Naive thymus-derived CD4-positive, alpha-beta T cell (primary cell): ENCODE measurements around the gene RNU1-4. TPM values are rescaled to one million over a fixed set of nuclear protein-coding genes. Genes with fewer than 3 reads are reported as not detected.
"Not testable (repeated sequence)": the region's sequence is repeated elsewhere in the genome, so short reads cannot be mapped to it uniquely, and the experiment has no call there.

Experiments used
- ATAC-seq: fragments of 150-1000 bp; cut with Tn5 transposase; 2 replicates; pipeline ENCODE4 v1.10.0; 2021; ENCODE audit warnings: mild to moderate bottlenecking, moderate library complexity
- CTCF ChIA-PET: fragments of 350-600 bp; sonication (Branson Sonifier 250); formaldehyde crosslinking; loops from one replicate; lab custom pipeline; 2021; ENCODE audit warnings: antibody characterized with exemption; lab: Charles Lee
- POLR2A ChIA-PET: fragments of 350-600 bp; sonication (Branson Sonifier 250); formaldehyde crosslinking; loops from one replicate; lab custom pipeline; 2021; ENCODE audit warnings: antibody characterized with exemption, inconsistent platforms; lab: Charles Lee
- DNase-seq, 9 donors: peaks; one replicate each; pipeline versions ENCODE4 v3.0.0 to v3.0.0-alpha.2; 2020 to 2022; ENCODE audit warnings: mixed read lengths in 1 of 9
- H3K27ac ChIP-seq: one replicate; pipeline ENCODE4 v1.7.0; 2013; ENCODE audit warnings: mild to moderate bottlenecking, low read depth, low read length, moderate library complexity
- H3K27me3 ChIP-seq, 2 donors: one replicate each; pipeline ENCODE4 v1.7.0; 2013; ENCODE audit warnings: low read length in 2 of 2, mild to moderate bottlenecking in 2 of 2, moderate library complexity in 2 of 2; ENCODE audit not compliant: control insufficient read depth in 2 of 2, insufficient read depth in 2 of 2
- H3K36me3 ChIP-seq, 3 experiments: 1 replicate in 2 of 3; 2 replicates in 1 of 3; pipeline ENCODE4 v1.7.0; 2013; ENCODE audit warnings: low read length in 3 of 3, mild to moderate bottlenecking in 3 of 3, moderate library complexity in 1 of 3; ENCODE audit not compliant: insufficient read depth in 3 of 3, control insufficient read depth in 2 of 3
- H3K4me1 ChIP-seq, 2 donors: one replicate each; pipeline ENCODE4 v1.7.0; 2013; ENCODE audit warnings: low read length in 2 of 2, mild to moderate bottlenecking in 2 of 2, moderate library complexity in 1 of 2; ENCODE audit not compliant: control insufficient read depth in 2 of 2, insufficient read depth in 2 of 2
- H3K4me3 ChIP-seq: 2 replicates; pipeline ENCODE4 v1.7.0; 2013; ENCODE audit warnings: mild to moderate bottlenecking, low read length
- H3K9me3 ChIP-seq, 3 experiments: 1 replicate in 2 of 3; 2 replicates in 1 of 3; pipeline ENCODE4 v1.7.0; 2013; ENCODE audit warnings: low read length in 3 of 3; ENCODE audit not compliant: control insufficient read depth in 2 of 3
- H3K27ac Mint-ChIP-seq, 9 donors: one replicate each; pipeline ENCODE4 v1.8.0; 2020 to 2022; ENCODE audit warnings: mixed read lengths in 9 of 9, mild to moderate bottlenecking in 8 of 9, moderate library complexity in 5 of 9, inconsistent platforms in 2 of 9
- H3K27me3 Mint-ChIP-seq, 5 donors: one replicate each; pipeline ENCODE4 v1.8.0; 2021 to 2022; ENCODE audit warnings: mixed read lengths in 5 of 5, mild to moderate bottlenecking in 1 of 5
- H3K36me3 Mint-ChIP-seq, 5 donors: one replicate each; pipeline ENCODE4 v1.8.0; 2020 to 2022; ENCODE audit warnings: mixed read lengths in 5 of 5, mild to moderate bottlenecking in 3 of 5, inconsistent platforms in 1 of 5
- H3K4me1 Mint-ChIP-seq, 7 donors: one replicate each; pipeline ENCODE4 v1.8.0; 2020 to 2022; ENCODE audit warnings: mixed read lengths in 7 of 7, mild to moderate bottlenecking in 3 of 7, inconsistent platforms in 1 of 7
- H3K4me3 Mint-ChIP-seq, 10 donors: one replicate each; pipeline ENCODE4 v1.8.0; 2020 to 2022; ENCODE audit warnings: mild to moderate bottlenecking in 10 of 10, mixed read lengths in 10 of 10, moderate library complexity in 6 of 10, inconsistent platforms in 2 of 10
- H3K9me3 Mint-ChIP-seq, 11 donors: one replicate each; pipeline ENCODE4 v1.8.0; 2020 to 2022; ENCODE audit warnings: mixed read lengths in 11 of 11, mild to moderate bottlenecking in 4 of 11, inconsistent platforms in 1 of 11, moderate library complexity in 1 of 11
- intact Hi-C, 2 donors: fragments of 100-400 bp; cut with micrococcal nuclease; formaldehyde crosslinking; loops; one replicate each; pipeline ENCODE4 v1.15.1; 2023
- polyA plus RNA-seq, 2 donors: library from polyadenylated mRNA; unstranded; fragments of 300-500 nt; fragmentation: Illumina TruSeq; gene quantifications; one replicate each; pipeline ENCODE4 v1.2.3, GENCODE V29; 2021
- total RNA-seq, 6 experiments: library from RNA in 5 of 6; stranded (reverse) in 5 of 6; gene quantifications; 1 replicate in 5 of 6; 2 replicates in 1 of 6; pipeline ENCODE4 v1.2.3 and lab custom pipeline; 2021 to 2026

The RNU1-4 gene
- total and polyA plus RNA-seq, 7 experiments from 2014 or later = 2,341 to 4,458 (median 3,337) TPM; not detected in 2

- H3K4me3 Mint-ChIP-seq, ATAC-seq, H3K36me3 Mint-ChIP-seq, H3K27ac ChIP-seq, POLR2A ChIA-PET, H3K4me1 ChIP-seq, DNase-seq, H3K4me3 ChIP-seq, H3K27me3 ChIP-seq, intact Hi-C loops, H3K9me3 Mint-ChIP-seq, H3K27me3 Mint-ChIP-seq, CTCF ChIA-PET, H3K9me3 ChIP-seq, H3K4me1 Mint-ChIP-seq, H3K27ac Mint-ChIP-seq, H3K36me3 ChIP-seq: not testable (repeated sequence)
These were observed 12.5 kb downstream of the RNU1-4 start for GRCh38 chr1:16752770-16753169.

GRCh38 chr1:16755385-16755784, 15.1 kb downstream of the RNU1-4 start:
- H3K27me3 ChIP-seq, DNase-seq, H3K4me1 Mint-ChIP-seq, H3K36me3 ChIP-seq, H3K27ac Mint-ChIP-seq, H3K36me3 Mint-ChIP-seq, H3K4me3 Mint-ChIP-seq, H3K27me3 Mint-ChIP-seq, H3K4me1 ChIP-seq, H3K9me3 Mint-ChIP-seq, CTCF ChIA-PET, H3K27ac ChIP-seq, ATAC-seq, intact Hi-C loops, POLR2A ChIA-PET, H3K9me3 ChIP-seq, H3K4me3 ChIP-seq: not testable (repeated sequence)

GRCh38 chr1:16755932-16756331, 15.6 kb downstream of the RNU1-4 start:
- H3K4me1 ChIP-seq, intact Hi-C loops, H3K27ac Mint-ChIP-seq, H3K36me3 ChIP-seq, H3K36me3 Mint-ChIP-seq, POLR2A ChIA-PET, H3K4me3 ChIP-seq, H3K9me3 ChIP-seq, H3K4me1 Mint-ChIP-seq, DNase-seq, ATAC-seq, CTCF ChIA-PET, H3K9me3 Mint-ChIP-seq, H3K4me3 Mint-ChIP-seq, H3K27ac ChIP-seq, H3K27me3 Mint-ChIP-seq, H3K27me3 ChIP-seq: not testable (repeated sequence)

GRCh38 chr1:16757574-16757973, 17.3 kb downstream of the RNU1-4 start:
- H3K9me3 Mint-ChIP-seq, H3K27me3 Mint-ChIP-seq, POLR2A ChIA-PET, H3K27ac ChIP-seq, H3K4me3 Mint-ChIP-seq, H3K4me1 ChIP-seq, H3K4me3 ChIP-seq, H3K27me3 ChIP-seq, CTCF ChIA-PET, H3K36me3 Mint-ChIP-seq, H3K27ac Mint-ChIP-seq, DNase-seq, H3K36me3 ChIP-seq, ATAC-seq, intact Hi-C loops, H3K4me1 Mint-ChIP-seq, H3K9me3 ChIP-seq: not testable (repeated sequence)

- DNase-seq, H3K27me3 ChIP-seq, H3K4me3 ChIP-seq, ATAC-seq, H3K4me1 ChIP-seq, H3K27me3 Mint-ChIP-seq, H3K27ac ChIP-seq, H3K4me3 Mint-ChIP-seq, intact Hi-C loops, CTCF ChIA-PET, H3K4me1 Mint-ChIP-seq, H3K36me3 Mint-ChIP-seq, H3K27ac Mint-ChIP-seq, H3K9me3 Mint-ChIP-seq, POLR2A ChIA-PET, H3K9me3 ChIP-seq, H3K36me3 ChIP-seq: not testable (repeated sequence)
These were observed 17.7 kb downstream of the RNU1-4 start for GRCh38 chr1:16758060-16758459.

GRCh38 chr1:16759041-16759493, 18.8 kb downstream of the RNU1-4 start:
- H3K27me3 ChIP-seq, H3K36me3 Mint-ChIP-seq, H3K36me3 ChIP-seq, H3K4me1 ChIP-seq, H3K27me3 Mint-ChIP-seq, H3K27ac Mint-ChIP-seq, POLR2A ChIA-PET, CTCF ChIA-PET, ATAC-seq, H3K4me1 Mint-ChIP-seq, H3K4me3 ChIP-seq, intact Hi-C loops, H3K27ac ChIP-seq, H3K9me3 ChIP-seq, H3K9me3 Mint-ChIP-seq: not testable (repeated sequence)
- peak overlapping the region in 1 of 10 donors; percentile 56 for H3K4me3 Mint-ChIP-seq
- peak in 1 of 9 donors; percentile 6 for DNase-seq

GRCh38 chr1:16759650-16760455, 19.5 kb downstream of the RNU1-4 start:
- ATAC-seq = peak; percentile 61
- H3K4me1 ChIP-seq, CTCF ChIA-PET, H3K27ac Mint-ChIP-seq, H3K36me3 Mint-ChIP-seq, H3K9me3 ChIP-seq, H3K9me3 Mint-ChIP-seq, DNase-seq, H3K4me1 Mint-ChIP-seq, H3K4me3 ChIP-seq, H3K27ac ChIP-seq, POLR2A ChIA-PET, intact Hi-C loops, H3K27me3 Mint-ChIP-seq, H3K27me3 ChIP-seq, H3K4me3 Mint-ChIP-seq, H3K36me3 ChIP-seq: not testable (repeated sequence)
